ENCODE data around the gene ADAMTS18. TPM values are rescaled to one million over a fixed set of nuclear protein-coding genes. Genes with fewer than 3 reads are reported as not detected.

The ADAMTS18 gene
- total RNA-seq, 1 experiment from 2014 or later, result not detected

DNA sequence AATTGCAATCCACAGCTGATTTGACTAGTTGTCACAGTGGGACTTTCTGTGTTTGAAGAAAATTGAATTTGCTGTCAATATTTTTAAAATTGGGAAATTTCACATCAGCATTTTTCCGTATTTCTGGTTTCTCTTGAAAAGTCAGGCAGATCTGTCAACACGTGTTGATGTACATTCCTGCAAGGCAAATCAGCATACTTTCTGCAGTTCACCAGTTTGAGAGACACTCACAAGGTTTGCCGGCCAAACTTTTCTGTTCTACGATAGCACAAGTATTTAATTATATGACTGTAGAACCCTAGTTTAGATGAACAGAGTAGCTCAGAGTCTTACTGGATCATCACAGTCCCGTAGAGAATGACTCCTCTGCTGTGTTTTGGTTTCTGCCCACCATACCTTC, 102.0 kb downstream of the ADAMTS18 start:
- Histone ChIP-seq H3K9ac (ENCODE audit: low read length) (no peak overlapping the region), H4K20me1 (ENCODE audit: insufficient read depth) (no peaks in the 10 kb centered on the region), H3K9me2 (ENCODE audit: insufficient read depth) (no peaks in the 10 kb centered on the region), H3K9me3 (ENCODE audit: control insufficient read depth in 1 of 2, insufficient read depth in 1 of 2, low read depth in 1 of 2, low read length in 2 of 2) (no peaks in the 10 kb centered on the region), H3K27me3 (ENCODE audit: insufficient read depth, low read length) (peaks cover 24% of the 10 kb centered on the region), H3K4me3 (replicated peaks in 1 of 2; ENCODE audit: low read depth in 1 of 2, low read length in 2 of 2) (no peak overlapping the region), H3K4me1 (ENCODE audit: control insufficient read depth in 1 of 2, insufficient read depth in 2 of 2, low read length in 2 of 2) (no peaks in the 10 kb centered on the region), H3K79me2 (ENCODE audit: insufficient read depth, low read length) (no peaks in the 10 kb centered on the region), H3K4me2 (ENCODE audit: low read length) (no peak overlapping the region), H3K27ac (ENCODE audit: low read depth, low read length) (no peak overlapping the region), H3K36me3 (ENCODE audit: control insufficient read depth in 1 of 2, insufficient read depth in 2 of 2, low read length in 2 of 2) (no peaks in the 10 kb centered on the region; a peak in 1 of 4 replicates), H2AFZ (ENCODE audit: low read depth, low read length, poor library complexity, severe bottlenecking) (no peak overlapping the region)
- intact Hi-C loops (cut with micrococcal nuclease), result no loop called here
- no peak for ATAC-seq
- ChIA-PET RAD21 (ENCODE audit: low non-redundant PET in 1 of 2, low total read pairs in 2 of 2, uncharacterized antibody in 2 of 2, unreplicated experiment in 2 of 2) (no interaction called here), CTCF (no interaction called here), POLR2A (no interaction called here)
- DNase-seq (ENCODE audit: low read depth, low spot score), result no peak
- BruUV-seq (replicated peaks), result no TSS peak
- TF ChIP-seq FOSL1 (IDR thresholded peaks at IDR 0.05; ENCODE audit: low read depth) (no peak), ZNF274 (IDR thresholded peaks at IDR 0.05; ENCODE audit: low read depth, low read length) (no peak), POLR2AphosphoS5 (IDR thresholded peaks at IDR 0.05; ENCODE audit: low read depth, low read length) (no peak), TCF7L2 (IDR thresholded peaks at IDR 0.05; ENCODE audit: borderline replicate concordance, extremely low read depth, insufficient read depth, insufficient read length) (no peak), SRF (IDR thresholded peaks at IDR 0.05; ENCODE audit: low read depth) (no peak), CEBPB (IDR thresholded peaks at IDR 0.05; ENCODE audit: low read depth) (no peak)
- TF ChIP-seq, protein P1, sequence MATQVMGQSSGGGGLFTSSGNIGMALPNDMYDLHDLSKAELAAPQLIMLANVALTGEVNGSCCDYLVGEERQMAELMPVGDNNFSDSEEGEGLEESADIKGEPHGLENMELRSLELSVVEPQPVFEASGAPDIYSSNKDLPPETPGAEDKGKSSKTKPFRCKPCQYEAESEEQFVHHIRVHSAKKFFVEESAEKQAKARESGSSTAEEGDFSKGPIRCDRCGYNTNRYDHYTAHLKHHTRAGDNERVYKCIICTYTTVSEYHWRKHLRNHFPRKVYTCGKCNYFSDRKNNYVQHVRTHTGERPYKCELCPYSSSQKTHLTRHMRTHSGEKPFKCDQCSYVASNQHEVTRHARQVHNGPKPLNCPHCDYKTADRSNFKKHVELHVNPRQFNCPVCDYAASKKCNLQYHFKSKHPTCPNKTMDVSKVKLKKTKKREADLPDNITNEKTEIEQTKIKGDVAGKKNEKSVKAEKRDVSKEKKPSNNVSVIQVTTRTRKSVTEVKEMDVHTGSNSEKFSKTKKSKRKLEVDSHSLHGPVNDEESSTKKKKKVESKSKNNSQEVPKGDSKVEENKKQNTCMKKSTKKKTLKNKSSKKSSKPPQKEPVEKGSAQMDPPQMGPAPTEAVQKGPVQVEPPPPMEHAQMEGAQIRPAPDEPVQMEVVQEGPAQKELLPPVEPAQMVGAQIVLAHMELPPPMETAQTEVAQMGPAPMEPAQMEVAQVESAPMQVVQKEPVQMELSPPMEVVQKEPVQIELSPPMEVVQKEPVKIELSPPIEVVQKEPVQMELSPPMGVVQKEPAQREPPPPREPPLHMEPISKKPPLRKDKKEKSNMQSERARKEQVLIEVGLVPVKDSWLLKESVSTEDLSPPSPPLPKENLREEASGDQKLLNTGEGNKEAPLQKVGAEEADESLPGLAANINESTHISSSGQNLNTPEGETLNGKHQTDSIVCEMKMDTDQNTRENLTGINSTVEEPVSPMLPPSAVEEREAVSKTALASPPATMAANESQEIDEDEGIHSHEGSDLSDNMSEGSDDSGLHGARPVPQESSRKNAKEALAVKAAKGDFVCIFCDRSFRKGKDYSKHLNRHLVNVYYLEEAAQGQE (IDR thresholded peaks at IDR 0.05; ENCODE audit: low read depth), result no peak
- TF ChIP-seq, protein P2, sequence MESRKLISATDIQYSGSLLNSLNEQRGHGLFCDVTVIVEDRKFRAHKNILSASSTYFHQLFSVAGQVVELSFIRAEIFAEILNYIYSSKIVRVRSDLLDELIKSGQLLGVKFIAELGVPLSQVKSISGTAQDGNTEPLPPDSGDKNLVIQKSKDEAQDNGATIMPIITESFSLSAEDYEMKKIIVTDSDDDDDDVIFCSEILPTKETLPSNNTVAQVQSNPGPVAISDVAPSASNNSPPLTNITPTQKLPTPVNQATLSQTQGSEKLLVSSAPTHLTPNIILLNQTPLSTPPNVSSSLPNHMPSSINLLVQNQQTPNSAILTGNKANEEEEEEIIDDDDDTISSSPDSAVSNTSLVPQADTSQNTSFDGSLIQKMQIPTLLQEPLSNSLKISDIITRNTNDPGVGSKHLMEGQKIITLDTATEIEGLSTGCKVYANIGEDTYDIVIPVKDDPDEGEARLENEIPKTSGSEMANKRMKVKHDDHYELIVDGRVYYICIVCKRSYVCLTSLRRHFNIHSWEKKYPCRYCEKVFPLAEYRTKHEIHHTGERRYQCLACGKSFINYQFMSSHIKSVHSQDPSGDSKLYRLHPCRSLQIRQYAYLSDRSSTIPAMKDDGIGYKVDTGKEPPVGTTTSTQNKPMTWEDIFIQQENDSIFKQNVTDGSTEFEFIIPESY (IDR thresholded peaks at IDR 0.05; ENCODE audit: extremely low read depth, insufficient replicate concordance, low read length), result no peak
